Type B pancreatic cell (in vitro differentiated cells): Measurements from ENCODE around the gene CCND3. TPM values are rescaled to one million over a fixed set of nuclear protein-coding genes. Genes with fewer than 3 reads are reported as not detected.
A peak's percentile ranks its signal among the peaks of the same experiment; 100 is the strongest.

Experiments
- DNase-seq: peaks from one replicate; pipeline ENCODE4 v3.0.0; 2021; ENCODE audit warnings: mixed read lengths; ENCODE audit not compliant: unreplicated experiment; ENCODE audit errors: extremely low spot score
- H3K27ac Mint-ChIP-seq: 2 replicates; pipeline ENCODE4 v1.8.0; 2021; ENCODE audit warnings: mild to moderate bottlenecking, mixed read lengths
- H3K27me3 Mint-ChIP-seq: 2 replicates; pipeline ENCODE4 v1.8.0; 2021; ENCODE audit warnings: mixed read lengths
- H3K36me3 Mint-ChIP-seq: 2 replicates; pipeline ENCODE4 v1.8.0; 2021; ENCODE audit warnings: mixed read lengths
- H3K4me1 Mint-ChIP-seq: one replicate; pipeline ENCODE4 v1.8.0; 2021; ENCODE audit warnings: mixed read lengths; ENCODE audit not compliant: unreplicated experiment
- H3K4me3 Mint-ChIP-seq: 2 replicates; pipeline ENCODE4 v1.8.0; 2021; ENCODE audit warnings: mild to moderate bottlenecking, mixed read lengths
- H3K9me3 Mint-ChIP-seq: 2 replicates; pipeline ENCODE4 v1.8.0; 2021; ENCODE audit warnings: mixed read lengths
- CTCF ChIP-seq: fragments of 200-600 bp; sonication (generic); conservative IDR thresholded peaks from 2 replicates; pipeline ENCODE4 v1.5.0; 2021; ENCODE audit warnings: antibody characterized with exemption, mild to moderate bottlenecking
- total RNA-seq: library from RNA; stranded (reverse); gene quantifications from 2 replicates; pipeline ENCODE4 v1.2.1, GENCODE V29; 2021; ENCODE audit warnings: low replicate concordance

CCND3 gene
- total RNA-seq, 1 donor from 2014 or later: 60.4 TPM

GRCh38 chr6:41929924-41930323 lies 11.7 kb downstream of the CCND3 start:
- Mint-ChIP-seq H3K27me3 (no peaks in the 10 kb centered on the region), H3K4me3 (no peak overlapping the region), H3K9me3 (no peaks in the 10 kb centered on the region), H3K27ac (no peak overlapping the region), H3K36me3 (peaks cover 26% of the 10 kb centered on the region), H3K4me1 (no peaks in the 10 kb centered on the region)
- TF ChIP-seq CTCF: no peak
- DNase-seq: no peak

- Mint-ChIP-seq H3K27me3 (no peaks in the 10 kb centered on the region), H3K4me1 (peaks cover 12% of the 10 kb centered on the region), H3K27ac (peak overlapping the region; percentile 61), H3K4me3 (no peak overlapping the region), H3K36me3 (peaks cover 32% of the 10 kb centered on the region), H3K9me3 (no peaks in the 10 kb centered on the region)
- TF ChIP-seq CTCF: no peak
- no peak for DNase-seq
Measured at GRCh38 chr6:41927253-41927652, 14.4 kb downstream of the CCND3 start.

GRCh38 chr6:41922154-41922553 lies 19.5 kb downstream of the CCND3 start:
- Mint-ChIP-seq H3K27ac (peak overlapping the region; percentile 100), H3K27me3 (no peaks in the 10 kb centered on the region), H3K4me3 (peak overlapping the region; percentile 100), H3K36me3 (peaks cover 27% of the 10 kb centered on the region), H3K9me3 (no peaks in the 10 kb centered on the region), H3K4me1 (peaks cover 20% of the 10 kb centered on the region)
- DNase-seq: no peak
- TF ChIP-seq CTCF: no peak

- Mint-ChIP-seq H3K9me3 (no peaks in the 10 kb centered on the region), H3K4me3 (peak overlapping the region; percentile 100), H3K27ac (peak overlapping the region; percentile 100), H3K27me3 (no peaks in the 10 kb centered on the region), H3K4me1 (peaks cover 20% of the 10 kb centered on the region), H3K36me3 (peaks cover 27% of the 10 kb centered on the region)
- TF ChIP-seq CTCF: no peak
- DNase-seq: no peak
Measured at GRCh38 chr6:41921712-41921998, 20.0 kb downstream of the CCND3 start.

GRCh38 chr6:41920921-41921711 lies 20.5 kb downstream of the CCND3 start, which contains the start of the genes BYSL and MED20:
Gene BYSL, plus strand, starts transcription at chr6:41921499. Its CDS starts 64 bp downstream, at chr6:41921563.
Gene MED20, minus strand, starts transcription at chr6:41921139. Its CDS starts 121 bp downstream, at chr6:41921018.
- peaks cover 27% of the 10 kb centered on the region for H3K36me3 Mint-ChIP-seq
- peak within 1 kb of the TSS; percentile 100 for H3K27ac Mint-ChIP-seq
- TF ChIP-seq CTCF: peak; percentile 100
- peaks cover 20% of the 10 kb centered on the region for H3K4me1 Mint-ChIP-seq
- DNase-seq: peak; percentile 94
- no peaks in the 10 kb centered on the region for H3K9me3 Mint-ChIP-seq
- H3K4me3 Mint-ChIP-seq: peak within 1 kb of the TSS; percentile 100
- H3K27me3 Mint-ChIP-seq: no peaks in the 10 kb centered on the region
